MM.1S (cell line): ENCODE measurements around the gene SPRED3.

Experiments used
- DNase-seq: peaks from one replicate; pipeline ENCODE4 v3.0.0-alpha.2; 2015
- H2AFZ ChIP-seq: fragments of 300-600 bp; sonication (generic); 2 replicates; pipeline ENCODE4 v1.6.0; 2016; ENCODE audit warnings: antibody characterized with exemption, low read length
- H3F3A ChIP-seq: fragments of 300-600 bp; sonication (generic); 2 replicates; pipeline ENCODE4 v1.6.1; 2016; ENCODE audit warnings: mild to moderate bottlenecking, antibody characterized with exemption, low read length, moderate library complexity, mixed read lengths; ENCODE audit not compliant: insufficient read depth
- H3K27ac ChIP-seq: fragments of 300-600 bp; sonication (generic); 2 replicates; pipeline ENCODE4 v1.5.1; 2016; ENCODE audit warnings: mild to moderate bottlenecking, low read length
- H3K27me3 ChIP-seq: fragments of 300-600 bp; sonication (generic); replicated peaks from 2 replicates; pipeline ENCODE4 v1.6.0; 2016; ENCODE audit warnings: low read length; ENCODE audit not compliant: insufficient read depth
- H3K36me3 ChIP-seq: fragments of 300-600 bp; sonication (generic); replicated peaks from 2 replicates; pipeline ENCODE4 v1.6.1; 2016; ENCODE audit warnings: mild to moderate bottlenecking, low read length, mixed read lengths; ENCODE audit not compliant: insufficient read depth
- H3K4me1 ChIP-seq: fragments of 300-600 bp; sonication (generic); 2 replicates; pipeline ENCODE4 v1.6.1; 2016; ENCODE audit warnings: low read length, mixed read lengths
- H3K4me2 ChIP-seq: fragments of 300-600 bp; sonication (generic); 2 replicates; pipeline ENCODE4 v1.6.0; 2016; ENCODE audit warnings: low read depth, low read length
- H3K4me3 ChIP-seq: fragments of 300-600 bp; sonication (generic); 2 replicates; pipeline ENCODE4 v1.5.1; 2016; ENCODE audit warnings: low read length, mixed read lengths
- H3K79me2 ChIP-seq: fragments of 300-600 bp; sonication (generic); 2 replicates; pipeline ENCODE4 v1.6.1; 2016; ENCODE audit warnings: mixed run types, low read length, mixed read lengths
- H3K9ac ChIP-seq: fragments of 300-600 bp; sonication (generic); 2 replicates; pipeline ENCODE4 v1.6.1; 2016; ENCODE audit warnings: low read length, mixed read lengths
- H3K9me2 ChIP-seq: fragments of 300-600 bp; sonication (generic); replicated peaks from 2 replicates; pipeline ENCODE4 v1.6.1; 2016; ENCODE audit warnings: mild to moderate bottlenecking, low read length, mixed read lengths; ENCODE audit not compliant: insufficient read depth
- H3K9me3 ChIP-seq: fragments of 300-600 bp; sonication (generic); replicated peaks from 2 replicates; pipeline ENCODE4 v1.6.1; 2016; ENCODE audit warnings: mild to moderate bottlenecking, low read length, mixed read lengths; ENCODE audit not compliant: insufficient read depth
- H4K20me1 ChIP-seq: fragments of 300-600 bp; sonication (generic); 2 replicates; pipeline ENCODE4 v1.6.1; 2016; ENCODE audit warnings: mild to moderate bottlenecking, low read length, moderate library complexity, mixed read lengths; ENCODE audit not compliant: insufficient read depth
- CTCF ChIP-seq: fragments of 300-600 bp; sonication (generic); IDR thresholded peaks from 2 replicates; pipeline ENCODE4 v1.5.1; 2016; ENCODE audit warnings: antibody characterized with exemption, low read length, mixed read lengths
- EZH2 ChIP-seq: fragments of 300-600 bp; sonication (generic); optimal IDR thresholded peaks from 2 replicates; pipeline ENCODE3; 2017; ENCODE audit warnings: low read depth, mild to moderate bottlenecking, antibody characterized with exemption, low read length, mixed read lengths
- EZH2phosphoT487 ChIP-seq: fragments of 300-600 bp; sonication (generic); IDR thresholded peaks from 2 replicates; pipeline ENCODE4 v1.6.1; 2018; ENCODE audit warnings: antibody characterized with exemption, low read length

The SPRED3 gene

GRCh38 chr19:38412491-38412890, 24.0 kb downstream of the SPRED3 start:
- H3F3A ChIP-seq = no peaks in the 10 kb centered on the region
- H3K4me3 ChIP-seq = no peak overlapping the region
- TF ChIP-seq CTCF (no peak), EZH2phosphoT487 (no peak), EZH2 (no peak)
- no peaks in the 10 kb centered on the region for H3K4me1 ChIP-seq
- H4K20me1 ChIP-seq = no peaks in the 10 kb centered on the region
- H3K27me3 ChIP-seq = peaks cover 44% of the 10 kb centered on the region
- no peaks in the 10 kb centered on the region for H3K36me3 ChIP-seq
- H3K4me2 ChIP-seq = no peak overlapping the region
- no peak overlapping the region for H3K27ac ChIP-seq
- DNase-seq = no peak
- no peaks in the 10 kb centered on the region for H3K9me3 ChIP-seq
- no peaks in the 10 kb centered on the region for H3K9me2 ChIP-seq
- H3K9ac ChIP-seq = no peak overlapping the region
- H2AFZ ChIP-seq = no peak overlapping the region
- no peaks in the 10 kb centered on the region for H3K79me2 ChIP-seq

GRCh38 chr19:38412961-38413360, 24.5 kb downstream of the SPRED3 start:
- no peak for DNase-seq
- TF ChIP-seq EZH2 (no peak), EZH2phosphoT487 (no peak)
- H3K27ac ChIP-seq = no peak overlapping the region
- no peak overlapping the region for H3K4me2 ChIP-seq
- H2AFZ ChIP-seq = no peak overlapping the region
- no peak overlapping the region for H3K9ac ChIP-seq
- H3K79me2 ChIP-seq = no peaks in the 10 kb centered on the region
- H3K27me3 ChIP-seq = peaks cover 47% of the 10 kb centered on the region
- no peaks in the 10 kb centered on the region for H4K20me1 ChIP-seq
- H3K9me3 ChIP-seq = no peaks in the 10 kb centered on the region
- no peaks in the 10 kb centered on the region for H3K4me1 ChIP-seq
- H3K36me3 ChIP-seq = no peaks in the 10 kb centered on the region
- no peak overlapping the region for H3K4me3 ChIP-seq
- no peaks in the 10 kb centered on the region for H3K9me2 ChIP-seq
- no peaks in the 10 kb centered on the region for H3F3A ChIP-seq

GRCh38 chr19:38413416-38413815, 24.9 kb downstream of the SPRED3 start:
- no peaks in the 10 kb centered on the region for H3K9me2 ChIP-seq
- no peaks in the 10 kb centered on the region for H3K4me1 ChIP-seq
- H3K27ac ChIP-seq = no peak overlapping the region
- H3K79me2 ChIP-seq = no peaks in the 10 kb centered on the region
- H2AFZ ChIP-seq = no peak overlapping the region
- DNase-seq = no peak
- no peak for TF ChIP-seq EZH2phosphoT487
- TF ChIP-seq CTCF = no peak
- no peak for TF ChIP-seq EZH2
- H3K9me3 ChIP-seq = no peaks in the 10 kb centered on the region
- peaks cover 52% of the 10 kb centered on the region for H3K27me3 ChIP-seq
- no peaks in the 10 kb centered on the region for H4K20me1 ChIP-seq
- H3K4me3 ChIP-seq = no peak overlapping the region
- H3K36me3 ChIP-seq = no peaks in the 10 kb centered on the region
- no peak overlapping the region for H3K4me2 ChIP-seq
- no peak overlapping the region for H3K9ac ChIP-seq
- no peaks in the 10 kb centered on the region for H3F3A ChIP-seq

DNA sequence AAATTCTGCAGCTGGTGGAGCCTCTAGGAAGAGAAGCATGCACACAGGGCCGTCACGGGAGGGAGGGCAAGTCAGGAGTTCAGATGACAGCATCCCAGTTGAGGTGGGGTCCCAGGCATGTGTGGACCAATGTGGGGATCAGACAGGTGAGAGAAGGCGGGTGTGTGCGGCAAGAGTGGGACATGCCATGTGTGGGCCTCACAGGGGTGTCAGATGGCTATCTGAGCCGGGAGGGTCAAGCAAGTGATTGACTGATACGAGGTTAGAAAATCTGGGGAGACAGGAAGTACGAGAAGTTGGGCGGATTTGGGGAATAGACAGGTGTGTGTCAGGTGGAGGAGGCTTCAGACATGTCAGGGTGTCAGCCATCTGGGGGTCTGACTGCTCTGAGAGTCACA, 28.6 kb downstream of the SPRED3 start:
- H3K27ac ChIP-seq = no peak overlapping the region
- no peak overlapping the region for H3K4me3 ChIP-seq

More for the DNA sequence above, 28.6 kb downstream of the SPRED3 start:
- H3K9me3 ChIP-seq = no peaks in the 10 kb centered on the region
- TF ChIP-seq CTCF (no peak), EZH2phosphoT487 (no peak), EZH2 (no peak)
- H4K20me1 ChIP-seq = no peaks in the 10 kb centered on the region
- H3K79me2 ChIP-seq = no peaks in the 10 kb centered on the region
- no peak overlapping the region for H3K4me2 ChIP-seq
- peaks cover 70% of the 10 kb centered on the region for H3K27me3 ChIP-seq
- H3K9ac ChIP-seq = no peak overlapping the region
- H3K9me2 ChIP-seq = no peaks in the 10 kb centered on the region
- no peaks in the 10 kb centered on the region for H3K36me3 ChIP-seq
- no peak overlapping the region for H2AFZ ChIP-seq
- no peak for DNase-seq
- no peaks in the 10 kb centered on the region for H3K4me1 ChIP-seq
- H3F3A ChIP-seq = no peaks in the 10 kb centered on the region
